K562 (cell line): ENCODE measurements around the gene CAMSAP2. TPM values are rescaled to one million over a fixed set of nuclear protein-coding genes. Genes with fewer than 3 reads are reported as not detected.

Experiments
- CREB1 ChIP-seq, 2 experiments: sonication (generic) in 1 of 2; formaldehyde crosslinking in 1 of 2; IDR thresholded peaks; 2 replicates each; pipeline versions ENCODE4 v1.6.1 to v1.8.0; 2012 to 2022; ENCODE audit warnings: inconsistent platforms in 1 of 2, mild to moderate bottlenecking in 1 of 2, missing genetic modification reagents in 1 of 2, moderate library complexity in 1 of 2
- DMBX1 ChIP-seq: fragments of 250-450 bp; sonication (Bioruptor Pico); IDR thresholded peaks from 2 replicates; pipeline ENCODE4 v1.8.0; 2022; ENCODE audit warnings: inconsistent platforms, mild to moderate bottlenecking, moderate library complexity, borderline replicate concordance
- EP300 ChIP-seq: IDR thresholded peaks from 2 replicates; pipeline ENCODE4 v1.6.1; 2012; ENCODE audit warnings: low read length, improper control_type of control experiment
- HBP1 ChIP-seq: fragments of 450-650 bp; formaldehyde crosslinking; IDR thresholded peaks from 2 replicates; pipeline ENCODE4 v1.4.0; 2022; ENCODE audit warnings: missing genetic modification characterization
- HMGXB4 ChIP-seq: sonication (generic); formaldehyde crosslinking; IDR thresholded peaks from 2 replicates; pipeline ENCODE4 v1.8.1; 2023; ENCODE audit warnings: mild to moderate bottlenecking, missing genetic modification reagents
- MCM5 ChIP-seq: fragments of 450-650 bp; IDR thresholded peaks from 2 replicates; pipeline ENCODE4 v1.6.1; 2016; ENCODE audit warnings: low read depth
- POLR2H ChIP-seq: IDR thresholded peaks from 2 replicates; pipeline ENCODE4 v1.6.1; 2016; ENCODE audit warnings: missing genetic modification characterization, low read depth, mild to moderate bottlenecking, control low read depth, missing compliant biosample characterization, moderate library complexity
- POU5F1 ChIP-seq: fragments of 150-350 bp; IDR thresholded peaks from 2 replicates; pipeline ENCODE4 v1.6.1; 2014; ENCODE audit warnings: borderline replicate concordance, low read length, low read depth, mild to moderate bottlenecking; ENCODE audit not compliant: partially characterized antibody
- PRPF4 ChIP-seq: fragments of 200-400 bp; formaldehyde crosslinking; IDR thresholded peaks from one replicate; pipeline ENCODE4 v1.6.1; 2017; ENCODE audit warnings: low read length, low read depth, mild to moderate bottlenecking; ENCODE audit not compliant: insufficient read depth, poor library complexity, severe bottlenecking
- RB1 ChIP-seq: fragments of 450-650 bp; IDR thresholded peaks from 2 replicates; pipeline ENCODE4 v1.6.1; 2017; ENCODE audit warnings: low read depth, mild to moderate bottlenecking
- RBBP5 ChIP-seq: fragments of 200-600 bp; sonication (generic); IDR thresholded peaks from 2 replicates; pipeline ENCODE4 v1.6.1; 2012; ENCODE audit warnings: borderline replicate concordance, mild to moderate bottlenecking, low read length, control low read depth, inconsistent platforms; ENCODE audit not compliant: insufficient read depth, poor library complexity, severe bottlenecking
- SAP30 ChIP-seq: fragments of 200-600 bp; sonication (generic); IDR thresholded peaks from 2 replicates; pipeline ENCODE4 v1.6.1; 2012; ENCODE audit warnings: borderline replicate concordance, low read depth, mild to moderate bottlenecking, moderate library complexity, low read length, control low read depth, inconsistent platforms; ENCODE audit not compliant: insufficient read depth, poor library complexity, severe bottlenecking
- SMAD2 ChIP-seq: fragments of 150-350 bp; IDR thresholded peaks from 2 replicates; pipeline ENCODE4 v1.6.1; 2014; ENCODE audit warnings: low read depth, mild to moderate bottlenecking, low read length
- STAG1 ChIP-seq: sonication (generic); formaldehyde crosslinking; IDR thresholded peaks from 2 replicates; pipeline ENCODE4 v1.5.0; 2020; ENCODE audit warnings: missing genetic modification reagents, borderline replicate concordance
- TAF15 ChIP-seq: fragments of 200-400 bp; formaldehyde crosslinking; IDR thresholded peaks from 2 replicates; pipeline ENCODE4 v1.6.1; 2017; ENCODE audit warnings: mild to moderate bottlenecking, low read depth, low read length, moderate library complexity
- TAF9B ChIP-seq: fragments of 450-650 bp; IDR thresholded peaks from 2 replicates; pipeline ENCODE4 v1.6.1; 2018; ENCODE audit warnings: mild to moderate bottlenecking; ENCODE audit not compliant: partially characterized antibody
- XRCC5 ChIP-seq: fragments of 200-400 bp; formaldehyde crosslinking; IDR thresholded peaks from 2 replicates; pipeline ENCODE4 v1.6.1; 2017; ENCODE audit warnings: low read depth, mild to moderate bottlenecking, low read length
- ZBTB9 ChIP-seq: fragments of 450-650 bp; formaldehyde crosslinking; IDR thresholded peaks from 2 replicates; pipeline ENCODE4 v1.4.0; 2020; ENCODE audit warnings: mild to moderate bottlenecking, moderate library complexity
- ZC3H11A ChIP-seq: IDR thresholded peaks from 2 replicates; pipeline ENCODE4 v1.6.1; 2012; ENCODE audit warnings: low read depth, low read length, improper control_type of control experiment
- ZNF584 ChIP-seq: fragments of 200-800 bp; sonication (Bioruptor generic); IDR thresholded peaks from 2 replicates; pipeline ENCODE4 v1.6.1; 2016; ENCODE audit warnings: low read depth, mild to moderate bottlenecking, missing genetic modification characterization, missing compliant biosample characterization
- polyA plus RNA-seq, 8 experiments: library from polyadenylated mRNA; depleted of rRNA in 4 of 8; stranded (reverse) in 5 of 8; unstranded in 3 of 8; fragments of >200 nt; fragmentation: Nextera tagmentation in 2 of 8; fragmentation: Illumina TruSeq in 1 of 8; extraction: Ambion mirVana in 2 of 8; extraction: Trizol in 1 of 8; gene quantifications; 2 replicates each; pipeline versions ENCODE4 v1.2.1 to v1.2.3, GENCODE V29; 2011 to 2014; ENCODE audit warnings: inconsistent platforms in 1 of 8, missing spikeins in 1 of 8
- total RNA-seq, 7 experiments: library from RNA; depleted of rRNA in 6 of 7; stranded (reverse); fragments of >200 nt in 6 of 7; fragmentation: Illumina TruSeq in 2 of 7; extraction: Trizol in 2 of 7; gene quantifications; 2 replicates each; pipeline versions ENCODE4 v1.2.1 to v1.2.3, GENCODE V29; 2011 to 2021; ENCODE audit warnings: low replicate concordance in 1 of 7
- TF ChIP-seq, protein P1 (sequence below): IDR thresholded peaks from 2 replicates; pipeline ENCODE4 v1.6.1; 2016; ENCODE audit warnings: missing genetic modification characterization, missing compliant biosample characterization

Gene CAMSAP2
- total and polyA plus RNA-seq, 9 of the 15 experiments (the other 6 are each of a cell fraction or from before 2014, with no cell fraction given): 1.4 to 7.5 (median 2.7) TPM

DNA sequence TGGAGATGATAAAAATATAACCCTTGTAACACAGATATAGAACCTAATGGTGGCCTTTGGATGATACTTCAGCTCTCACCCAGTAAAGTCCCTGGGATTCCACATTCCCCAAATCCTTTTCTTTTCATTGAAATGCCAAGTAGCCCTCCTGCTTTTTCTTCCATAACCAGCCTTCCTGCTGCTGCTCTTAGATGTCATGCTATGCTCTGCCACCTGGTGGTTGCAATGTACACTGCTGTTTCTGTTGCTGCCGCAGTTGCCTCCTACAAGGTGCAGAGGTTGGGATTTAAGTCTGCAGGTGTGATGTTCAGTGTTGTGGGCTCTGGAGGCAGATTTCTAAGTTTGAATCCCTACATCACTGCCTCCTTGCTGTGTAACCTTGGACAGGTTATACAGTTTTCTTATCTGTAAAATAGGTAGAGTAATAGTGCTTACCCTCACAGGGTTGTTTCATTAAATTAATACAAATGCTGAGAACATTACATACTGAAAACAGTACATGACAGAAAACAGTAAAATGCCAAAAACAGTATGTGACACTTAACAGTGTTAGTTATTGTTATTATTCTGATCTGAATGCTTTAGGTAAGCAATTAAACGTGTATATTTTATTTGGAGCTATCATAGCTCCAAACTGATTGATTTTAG, 64.3 kb downstream of the CAMSAP2 start (continued):
- TF ChIP-seq SAP30: no peak
- no peak for TF ChIP-seq TAF9B
- no peak for TF ChIP-seq EP300
- no peak for TF ChIP-seq PRPF4
- no peak for TF ChIP-seq TAF15
- peak; percentile 51; the same call in 1 of the 2 replicates for TF ChIP-seq STAG1 (CRISPR knock-in tag)
- TF ChIP-seq SMAD2: 0 out of 2 replicates have a peak, but pooled peaks have one; percentile 69
- no peak for TF ChIP-seq MCM5
- no peak for TF ChIP-seq POLR2H
- TF ChIP-seq ZNF584: no peak
- no peak for TF ChIP-seq ZC3H11A
- peak; percentile 54 for TF ChIP-seq POU5F1
- TF ChIP-seq XRCC5: peak; percentile 72; the same call in 1 of the 2 replicates
- TF ChIP-seq HBP1 (CRISPR knock-in tag): no peak
- TF ChIP-seq RBBP5: no peak
- TF ChIP-seq ZBTB9: no peak
- TF ChIP-seq, protein P1, sequence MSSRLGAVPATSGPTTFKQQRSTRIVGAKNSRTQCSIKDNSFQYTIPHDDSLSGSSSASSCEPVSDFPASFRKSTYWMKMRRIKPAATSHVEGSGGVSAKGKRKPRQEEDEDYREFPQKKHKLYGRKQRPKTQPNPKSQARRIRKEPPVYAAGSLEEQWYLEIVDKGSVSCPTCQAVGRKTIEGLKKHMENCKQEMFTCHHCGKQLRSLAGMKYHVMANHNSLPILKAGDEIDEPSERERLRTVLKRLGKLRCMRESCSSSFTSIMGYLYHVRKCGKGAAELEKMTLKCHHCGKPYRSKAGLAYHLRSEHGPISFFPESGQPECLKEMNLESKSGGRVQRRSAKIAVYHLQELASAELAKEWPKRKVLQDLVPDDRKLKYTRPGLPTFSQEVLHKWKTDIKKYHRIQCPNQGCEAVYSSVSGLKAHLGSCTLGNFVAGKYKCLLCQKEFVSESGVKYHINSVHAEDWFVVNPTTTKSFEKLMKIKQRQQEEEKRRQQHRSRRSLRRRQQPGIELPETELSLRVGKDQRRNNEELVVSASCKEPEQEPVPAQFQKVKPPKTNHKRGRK (tag): no peak
- no peak for TF ChIP-seq CREB1 (IDR thresholded peaks at IDR 0.05)
- TF ChIP-seq CREB1 (CRISPR knock-in tag; IDR thresholded peaks at IDR 0.05): no peak
- no peak for TF ChIP-seq HMGXB4
- no peak for TF ChIP-seq DMBX1 (CRISPR knock-in tag)
- peak; percentile 42; the same call in 1 of the 2 replicates for TF ChIP-seq RB1
